NCI-H748 (cell line): ENCODE results near the gene NID1.
"Not testable (repeated sequence)": the region's sequence is repeated elsewhere in the genome, so short reads cannot be mapped to it uniquely, and the experiment has no call there.

Experiments
- DNase-seq: peaks from one replicate; lab custom pipeline; 2025; ENCODE audit not compliant: unreplicated experiment; lab: John Stamatoyannopoulos, UW

NID1 gene

GRCh38 chr1:236002025-236002390 lies 62.9 kb downstream of the NID1 start:
- no peak for DNase-seq

GRCh38 chr1:236000781-236001180 lies 64.1 kb downstream of the NID1 start:
- DNase-seq, result no peak

GRCh38 chr1:235999259-235999925 lies 65.5 kb downstream of the NID1 start:
- DNase-seq, result no peak

GRCh38 chr1:235998812-235999211 lies 66.1 kb downstream of the NID1 start:
- DNase-seq, result no peak

GRCh38 chr1:235997931-235998330 lies 67.0 kb downstream of the NID1 start:
- DNase-seq, result no peak

- no peak for DNase-seq
Observed at GRCh38 chr1:235997049-235997448, 67.8 kb downstream of the NID1 start.

- DNase-seq, result peak; percentile 10
Observed at GRCh38 chr1:235996048-235996785, 68.7 kb downstream of the NID1 start.

- DNase-seq, result no peak
Observed at GRCh38 chr1:235995511-235995910, 69.4 kb downstream of the NID1 start.

GRCh38 chr1:235993652-235994051 lies 71.2 kb downstream of the NID1 start:
- DNase-seq, result no peak

GRCh38 chr1:235992868-235993267 lies 72.0 kb downstream of the NID1 start:
- DNase-seq, result no peak

GRCh38 chr1:235992346-235992745 lies 72.5 kb downstream of the NID1 start:
- no peak for DNase-seq

GRCh38 chr1:235990330-235990795 lies 74.5 kb downstream of the NID1 start:
- DNase-seq, result no peak

GRCh38 chr1:235989105-235989504 lies 75.8 kb downstream of the NID1 start:
- no peak for DNase-seq

- no peak for DNase-seq
Observed at GRCh38 chr1:235986869-235987268, 78.0 kb downstream of the NID1 start.

GRCh38 chr1:235984041-235984825 lies 80.7 kb downstream of the NID1 start:
- DNase-seq, result no peak

- DNase-seq, result no peak
Observed at GRCh38 chr1:235980976-235981375, 83.9 kb downstream of the NID1 start.

- no peak for DNase-seq
Observed at GRCh38 chr1:235979716-235980333, 85.1 kb downstream of the NID1 start.

- DNase-seq, result no peak
Observed at GRCh38 chr1:235979176-235979575, 85.7 kb downstream of the NID1 start.

GRCh38 chr1:235976490-235976889 lies 88.4 kb downstream of the NID1 start:
- DNase-seq, result no peak

GRCh38 chr1:235974616-235975015 lies 90.3 kb downstream of the NID1 start:
- DNase-seq, result no peak

- not testable (repeated sequence) for DNase-seq
Observed at GRCh38 chr1:235972691-235973090, 92.2 kb downstream of the NID1 start.
